HL-60 (cell line): ENCODE measurements around the gene PMEPA1.

ENCODE experiments used
- DNase-seq, 2 experiments: peaks; one replicate each; pipeline ENCODE4 v3.0.0-alpha.2; 2010 to 2020; ENCODE audit warnings: low read depth in 1 of 2, low spot score in 1 of 2
- H3K27ac ChIP-seq: fragments of 250-450 bp; sonication (Bioruptor Pico); replicated peaks from 2 replicates; pipeline ENCODE4 v1.5.1; 2020; ENCODE audit warnings: mild to moderate bottlenecking, moderate library complexity
- H3K27me3 ChIP-seq: fragments of 250-450 bp; sonication (Bioruptor Pico); 2 replicates; pipeline ENCODE4 v1.5.1; 2021; ENCODE audit warnings: mild to moderate bottlenecking, moderate library complexity; ENCODE audit not compliant: insufficient read depth, poor library complexity, severe bottlenecking
- H3K4me3 ChIP-seq: replicated peaks from 2 replicates; pipeline ENCODE4 v1.5.1; 2011; ENCODE audit warnings: mild to moderate bottlenecking, control low read depth, low read length; ENCODE audit not compliant: insufficient read depth
- CTCF ChIP-seq: IDR thresholded peaks from one replicate; pipeline ENCODE4 v1.5.1; 2011; ENCODE audit warnings: low read length, control low read depth, inconsistent platforms; ENCODE audit not compliant: insufficient read depth
- GABPA ChIP-seq: IDR thresholded peaks from 2 replicates; pipeline ENCODE4 v1.6.1; 2012; ENCODE audit warnings: low read depth
- POLR2AphosphoS5 ChIP-seq: IDR thresholded peaks from 2 replicates; pipeline ENCODE4 v1.6.1; 2012; ENCODE audit warnings: low read depth
- REST ChIP-seq: IDR thresholded peaks from 2 replicates; pipeline ENCODE4 v1.6.1; 2012; ENCODE audit warnings: low read depth; ENCODE audit not compliant: insufficient replicate concordance
- SPI1 ChIP-seq: IDR thresholded peaks from 2 replicates; pipeline ENCODE4 v1.6.1; 2012; ENCODE audit warnings: low read depth, mild to moderate bottlenecking, borderline replicate concordance

Gene PMEPA1

GRCh38 chr20:57749131-57749690 is 39.4 kb upstream of the PMEPA1 start:
- Histone ChIP-seq H3K27ac (no peak overlapping the region), H3K4me3 (no peak overlapping the region), H3K27me3 (peaks cover 19% of the 10 kb centered on the region)
- DNase-seq: no peak
- no peak for TF ChIP-seq REST
- no peak for TF ChIP-seq CTCF
- no peak for TF ChIP-seq SPI1
- TF ChIP-seq GABPA: no peak
- no peak for TF ChIP-seq POLR2AphosphoS5

GRCh38 chr20:57748601-57749130 is 38.9 kb upstream of the PMEPA1 start:
- no peak overlapping the region for H3K27ac ChIP-seq
- DNase-seq: no peak
- TF ChIP-seq SPI1 (no peak), CTCF (no peak), REST (no peak), POLR2AphosphoS5 (no peak), GABPA (no peak)
- H3K27me3 ChIP-seq: peaks cover 19% of the 10 kb centered on the region
- no peak overlapping the region for H3K4me3 ChIP-seq

- TF ChIP-seq GABPA (no peak), POLR2AphosphoS5 (no peak), CTCF (no peak)
- Histone ChIP-seq H3K27ac (no peak overlapping the region), H3K27me3 (peaks cover 19% of the 10 kb centered on the region), H3K4me3 (no peak overlapping the region)
- no peak for DNase-seq
These were observed 38.2 kb upstream of the PMEPA1 start for GRCh38 chr20:57747861-57748481.
